DND-41 (cell line): ENCODE measurements around the gene ANKRD28.

ENCODE experiments used
- CTCF ChIP-seq: IDR thresholded peaks from 2 replicates; pipeline ENCODE4 v1.5.1; 2012; ENCODE audit warnings: borderline replicate concordance, low read length, moderate library complexity, mild to moderate bottlenecking; ENCODE audit not compliant: poor library complexity, severe bottlenecking; ENCODE audit errors: extremely low read depth
- EZH2 ChIP-seq: IDR thresholded peaks from 3 replicates; pipeline ENCODE4 v1.6.1; 2012; ENCODE audit warnings: borderline replicate concordance, low read depth, mild to moderate bottlenecking, moderate library complexity, low read length, inconsistent platforms; ENCODE audit not compliant: severe bottlenecking

GRCh38 chr3:15796771-15797641, 773 bp downstream of the ANKRD28 start:
- TF ChIP-seq CTCF (no peak), EZH2 (no peak)
